Stomach (tissue), 9 donors: Measurements from ENCODE around the gene APOL2. TPM values are rescaled to one million over a fixed set of nuclear protein-coding genes. Genes with fewer than 3 reads are reported as not detected.

Experiments
- DNase-seq, 2 donors: peaks; one replicate each; pipeline versions ENCODE4 v3.0.0 to v3.0.0-alpha.2; 2013 to 2019
- H3K27ac ChIP-seq, 5 donors: fragments of 200-600 bp in 4 of 5; sonication (generic) in 4 of 5; one replicate each; pipeline ENCODE4 v1.5.1; 2013 to 2019; ENCODE audit warnings: mild to moderate bottlenecking in 1 of 5, moderate library complexity in 1 of 5
- H3K27me3 ChIP-seq, 3 donors: fragments of 200-600 bp; sonication (generic); one replicate each; pipeline ENCODE4 v1.5.1; 2017 to 2019; ENCODE audit warnings: mixed run types in 1 of 3
- H3K36me3 ChIP-seq, 4 donors: fragments of 200-600 bp; sonication (generic); 1 replicate in 3 of 4; 2 replicates in 1 of 4; pipeline ENCODE4 v1.5.1; 2016 to 2019
- H3K4me1 ChIP-seq, 4 donors: fragments of 200-600 bp; sonication (generic); one replicate each; pipeline ENCODE4 v1.5.1; 2016 to 2019
- H3K4me3 ChIP-seq, 4 donors: fragments of 200-600 bp; sonication (generic) in 3 of 4; one replicate each; pipeline ENCODE4 v1.5.1; 2016 to 2019; ENCODE audit warnings: mild to moderate bottlenecking in 1 of 4
- H3K9me3 ChIP-seq, 4 donors: fragments of 200-600 bp; sonication (generic); one replicate each; pipeline ENCODE4 v1.5.1; 2016 to 2019
- CTCF ChIP-seq, 7 experiments: fragments of 450-650 bp in 4 of 7; fragments of 200-600 bp in 3 of 7; sonication (generic) in 3 of 7; IDR thresholded peaks; one replicate each; pipeline ENCODE4 v1.5.1; 2016 to 2019; ENCODE audit warnings: antibody characterized with exemption in 7 of 7, control low read depth in 2 of 7, mild to moderate bottlenecking in 1 of 7
- EP300 ChIP-seq: sonication (generic); formaldehyde crosslinking; IDR thresholded peaks from one replicate; pipeline ENCODE4 v1.6.1; 2017; ENCODE audit warnings: antibody characterized with exemption
- POLR2A ChIP-seq, 4 donors: fragments of 450-650 bp; IDR thresholded peaks; one replicate each; pipeline ENCODE4 v1.6.1; 2016; ENCODE audit warnings: antibody characterized with exemption in 4 of 4, control low read depth in 2 of 4, mild to moderate bottlenecking in 1 of 4, moderate library complexity in 1 of 4
- POLR2AphosphoS5 ChIP-seq, 3 donors: sonication (generic); formaldehyde crosslinking; IDR thresholded peaks; one replicate each; pipeline ENCODE4 v1.6.1; 2016; ENCODE audit warnings: antibody characterized with exemption in 3 of 3
- WGBS, 5 donors: extraction: QIAGEN DNeasy Blood & Tissue Kit in 3 of 5; methylation state at CpG; one replicate each; pipeline versions ENCODE4 v1.1.5 to v1.1.7; 2013 to 2018; 5-methylcytosine and 5-hydroxymethylcytosine counted together
- intact Hi-C: fragments of 100-400 bp; cut with DNase I; formaldehyde crosslinking; loops from one replicate; pipeline ENCODE4 v1.15.1; 2023; ENCODE audit warnings: low total_unique reads
- polyA plus RNA-seq, 3 donors: library from polyadenylated mRNA; stranded (reverse); fragments of 200-250 nt; gene quantifications; one replicate each; pipeline ENCODE4 v1.2.3, GENCODE V29; 2013
- total RNA-seq, 5 donors: library from RNA; depleted of rRNA; stranded (reverse); fragments of >200 nt; gene quantifications; one replicate each; pipeline versions ENCODE4 v1.1.0 to v1.2.3, GENCODE V29; 2014 to 2016
- donor health status: healthy with polysubstance abuse.
- donor health status: Bipolar disorder and iron deficiency.
- donor health status: healthy.

APOL2 gene
- total and polyA plus RNA-seq, 8 donors, result 11.6 to 101 (median 35.5) TPM

DNA sequence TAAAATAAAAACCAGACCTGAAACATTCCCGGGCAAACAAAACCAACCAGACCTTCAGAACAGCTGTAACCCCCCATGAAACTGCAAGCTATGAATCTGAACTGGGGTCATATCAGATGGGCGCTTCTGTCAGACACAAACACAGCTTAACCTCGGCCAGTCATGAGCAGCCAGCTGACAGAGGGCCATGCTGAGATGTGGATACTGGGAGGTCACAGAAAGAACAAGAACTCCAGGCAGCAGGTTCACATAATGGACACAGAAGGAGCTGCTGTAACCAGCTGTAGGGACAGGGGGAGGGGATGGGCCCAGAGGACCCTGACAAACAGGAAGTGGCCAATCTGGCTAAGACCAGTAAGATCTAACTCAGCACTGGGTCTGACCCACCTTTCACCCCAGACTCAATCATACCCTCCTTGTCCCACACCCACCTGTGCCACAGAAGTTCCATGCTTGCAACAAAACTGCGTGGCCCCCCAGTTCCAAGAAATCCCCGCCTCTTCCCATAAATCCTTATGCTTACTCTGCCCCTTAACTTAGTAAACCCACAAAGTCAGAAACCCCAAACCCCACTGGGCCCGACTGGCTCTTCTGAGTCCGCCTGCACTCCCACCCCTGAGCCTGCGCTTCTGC is 41.7 kb downstream of the APOL2 start:
- Histone ChIP-seq H3K9me3 (no peaks in the 10 kb centered on the region), H3K27me3 (no peaks in the 10 kb centered on the region), H3K36me3 (no peaks in the 10 kb centered on the region), H3K4me1 (peaks cover 9 to 43% (median 17%) of the 10 kb centered on the region in 4 donors), H3K27ac (peak overlapping the region in 4 of 5 donors; percentile 31 to 68 (median 48)), H3K4me3 (no peak overlapping the region)
- 61 to 68% (median 62%) methylated on average over 8 of the region's 8 CpGs for WGBS, 5 donors
- peak in 1 of 2 donors; percentile 73 for DNase-seq
- intact Hi-C loops, result no loop called here
- no peak for TF ChIP-seq CTCF (IDR thresholded peaks at IDR 0.05)
- TF ChIP-seq EP300, result no peak

DNA sequence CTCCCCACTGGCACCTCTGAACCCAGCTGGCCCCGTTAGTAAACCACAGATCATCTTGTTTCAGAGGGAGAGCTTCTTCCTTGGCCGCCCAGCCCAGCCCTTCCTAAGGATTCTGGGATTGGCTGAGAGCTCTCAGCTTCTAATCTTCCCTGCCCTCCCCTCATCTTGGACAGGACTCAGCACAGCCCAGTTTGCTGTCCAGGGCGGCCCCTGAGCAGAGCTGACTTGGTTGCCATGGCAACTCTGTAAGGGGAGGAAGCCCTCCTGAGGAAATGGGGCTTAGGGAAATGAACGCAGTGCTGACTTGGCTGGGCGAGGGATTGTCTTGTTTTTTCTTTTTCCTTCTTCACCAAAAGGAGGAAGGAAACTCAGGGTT is 42.3 kb downstream of the APOL2 start:
- no peaks in the 10 kb centered on the region for H3K27me3 ChIP-seq
- no peak overlapping the region for H3K4me3 ChIP-seq
- DNase-seq, result peak in 1 of 2 donors; percentile 79
- intact Hi-C loops, result no loop called here
- no peaks in the 10 kb centered on the region for H3K9me3 ChIP-seq
- H3K36me3 ChIP-seq, result no peaks in the 10 kb centered on the region
- peak overlapping the region in 3 of 5 donors; percentile 41 to 68 (median 64) for H3K27ac ChIP-seq
- TF ChIP-seq EP300 (no peak), POLR2A (IDR thresholded peaks at IDR 0.05) (no peak), POLR2AphosphoS5 (IDR thresholded peaks at IDR 0.05) (no peak), CTCF (IDR thresholded peaks at IDR 0.05) (no peak)
- peaks cover 7 to 37% (median 14%) of the 10 kb centered on the region in 4 donors for H3K4me1 ChIP-seq
- WGBS, 5 donors, result 23 to 45% (median 33%) methylated on average over 4 to 5 of the region's 5 CpGs

DNA sequence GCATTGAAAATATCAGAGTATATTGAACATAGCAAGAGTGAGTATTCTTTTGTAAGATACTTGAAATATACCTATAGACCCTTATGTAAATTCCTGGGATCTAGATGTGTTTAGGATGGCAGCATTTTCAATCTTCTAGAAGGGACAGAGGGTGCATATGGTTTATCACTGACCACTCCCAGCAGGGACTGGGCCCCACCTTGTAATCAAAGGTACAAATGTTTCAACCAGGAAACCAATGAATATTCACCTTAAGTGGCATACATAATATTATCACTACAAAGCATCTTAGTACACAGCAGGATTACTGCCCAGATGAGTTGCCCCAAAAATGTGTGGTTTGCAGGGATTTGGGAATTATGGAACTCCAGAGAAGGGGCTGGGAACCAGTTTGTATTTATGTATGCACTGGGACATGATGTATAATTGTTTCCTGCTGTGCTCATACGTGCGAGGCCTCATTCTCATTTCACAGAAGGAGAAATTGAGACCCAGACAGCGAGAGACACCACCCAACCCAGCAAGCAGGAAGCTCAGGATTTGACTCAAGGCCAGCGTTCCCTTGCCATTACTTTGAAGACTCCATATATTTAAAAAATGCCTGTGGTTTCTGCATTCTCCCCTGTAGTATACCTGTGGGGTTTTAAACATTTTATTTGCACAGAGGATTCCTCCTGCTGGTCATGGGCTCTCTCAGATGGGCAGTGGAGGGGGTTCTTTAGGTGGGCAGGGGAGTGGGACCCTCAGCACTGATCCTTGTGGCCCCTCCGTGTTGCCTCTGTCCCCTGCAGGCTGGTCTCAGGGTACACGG is 42.9 kb downstream of the APOL2 start:
- H3K4me3 ChIP-seq, result no peak overlapping the region
- no peaks in the 10 kb centered on the region for H3K9me3 ChIP-seq
- peak overlapping the region in 3 of 5 donors; percentile 41 to 68 (median 64) for H3K27ac ChIP-seq
- WGBS, 5 donors, result 56 to 66% (median 59%) methylated on average over 6 of the region's 6 CpGs
- intact Hi-C loops, result no loop called here
- no peaks in the 10 kb centered on the region for H3K36me3 ChIP-seq
- TF ChIP-seq POLR2AphosphoS5 (IDR thresholded peaks at IDR 0.05) (no peak), POLR2A (IDR thresholded peaks at IDR 0.05) (no peak), EP300 (no peak), CTCF (IDR thresholded peaks at IDR 0.05) (no peak)
- DNase-seq, result no peak
- peaks cover 1 to 31% (median 10%) of the 10 kb centered on the region in 4 donors for H3K4me1 ChIP-seq
- H3K27me3 ChIP-seq, result no peaks in the 10 kb centered on the region

GRCh38 chr22:36194971-36195370 is 44.4 kb downstream of the APOL2 start:
- Histone ChIP-seq H3K27me3 (no peaks in the 10 kb centered on the region), H3K27ac (peak overlapping the region in 1 of 5 donors; percentile 6), H3K9me3 (no peaks in the 10 kb centered on the region), H3K4me1 (peaks cover 0 to 29% (median 12%) of the 10 kb centered on the region in 4 donors), H3K36me3 (no peaks in the 10 kb centered on the region), H3K4me3 (no peak overlapping the region)
- peak; percentile 57 to 84 for DNase-seq
- 47 to 63% (median 51%) methylated on average over 4 to 5 of the region's 5 CpGs for WGBS, 5 donors
- TF ChIP-seq EP300, result no peak
- peak in 5 of 7 experiments; percentile 66 to 78 (median 69) for TF ChIP-seq CTCF (IDR thresholded peaks at IDR 0.05)
- TF ChIP-seq POLR2A (IDR thresholded peaks at IDR 0.05), result no peak
- peak in 1 of 3 donors; percentile 35 for TF ChIP-seq POLR2AphosphoS5 (IDR thresholded peaks at IDR 0.05)
- intact Hi-C loops, result no loop called here
